Fibroblast of mammary gland (primary cell): ENCODE measurements around the gene SMIM13.
"Not testable (repeated sequence)": the region's sequence is repeated elsewhere in the genome, so short reads cannot be mapped to it uniquely, and the experiment has no call there.

Experiments used
- DNase-seq: peaks from one replicate; pipeline ENCODE4 v3.0.0-alpha.2; 2010; ENCODE audit warnings: low read depth
- H3K4me3 ChIP-seq: 2 replicates; pipeline ENCODE4 v1.5.1; 2011; ENCODE audit warnings: low read depth, mild to moderate bottlenecking, low read length, moderate library complexity; ENCODE audit not compliant: control insufficient read depth
- TF ChIP-seq, protein P1 (sequence below): conservative IDR thresholded peaks from 2 replicates; pipeline ENCODE4 v1.5.1; 2011; ENCODE audit warnings: low read depth, low read length, inconsistent platforms; ENCODE audit not compliant: control insufficient read depth, insufficient read depth

SMIM13 gene

DNA sequence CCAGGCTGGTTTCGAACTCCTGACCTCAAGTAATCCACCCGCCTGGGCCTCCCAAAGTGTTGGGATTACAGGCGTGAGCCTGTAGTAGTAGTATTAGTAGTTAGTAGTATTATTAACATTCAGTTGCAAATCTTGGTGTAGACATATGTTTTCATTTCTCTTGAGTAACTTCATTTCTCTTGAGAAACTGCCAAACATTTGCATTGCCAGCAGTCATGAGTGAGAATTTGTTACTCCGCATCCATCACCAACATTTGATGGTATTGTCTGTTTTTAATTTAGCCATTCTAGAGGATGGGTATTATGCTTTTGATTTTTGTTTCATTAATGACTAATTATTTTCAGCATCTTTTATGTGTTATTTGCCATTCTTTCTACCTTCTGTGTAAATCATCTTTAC lies 19.4 kb downstream of the SMIM13 start:
- peak; percentile 82 for DNase-seq
- TF ChIP-seq, protein P1, sequence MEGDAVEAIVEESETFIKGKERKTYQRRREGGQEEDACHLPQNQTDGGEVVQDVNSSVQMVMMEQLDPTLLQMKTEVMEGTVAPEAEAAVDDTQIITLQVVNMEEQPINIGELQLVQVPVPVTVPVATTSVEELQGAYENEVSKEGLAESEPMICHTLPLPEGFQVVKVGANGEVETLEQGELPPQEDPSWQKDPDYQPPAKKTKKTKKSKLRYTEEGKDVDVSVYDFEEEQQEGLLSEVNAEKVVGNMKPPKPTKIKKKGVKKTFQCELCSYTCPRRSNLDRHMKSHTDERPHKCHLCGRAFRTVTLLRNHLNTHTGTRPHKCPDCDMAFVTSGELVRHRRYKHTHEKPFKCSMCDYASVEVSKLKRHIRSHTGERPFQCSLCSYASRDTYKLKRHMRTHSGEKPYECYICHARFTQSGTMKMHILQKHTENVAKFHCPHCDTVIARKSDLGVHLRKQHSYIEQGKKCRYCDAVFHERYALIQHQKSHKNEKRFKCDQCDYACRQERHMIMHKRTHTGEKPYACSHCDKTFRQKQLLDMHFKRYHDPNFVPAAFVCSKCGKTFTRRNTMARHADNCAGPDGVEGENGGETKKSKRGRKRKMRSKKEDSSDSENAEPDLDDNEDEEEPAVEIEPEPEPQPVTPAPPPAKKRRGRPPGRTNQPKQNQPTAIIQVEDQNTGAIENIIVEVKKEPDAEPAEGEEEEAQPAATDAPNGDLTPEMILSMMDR: no peak
- no peak overlapping the region for H3K4me3 ChIP-seq

DNA sequence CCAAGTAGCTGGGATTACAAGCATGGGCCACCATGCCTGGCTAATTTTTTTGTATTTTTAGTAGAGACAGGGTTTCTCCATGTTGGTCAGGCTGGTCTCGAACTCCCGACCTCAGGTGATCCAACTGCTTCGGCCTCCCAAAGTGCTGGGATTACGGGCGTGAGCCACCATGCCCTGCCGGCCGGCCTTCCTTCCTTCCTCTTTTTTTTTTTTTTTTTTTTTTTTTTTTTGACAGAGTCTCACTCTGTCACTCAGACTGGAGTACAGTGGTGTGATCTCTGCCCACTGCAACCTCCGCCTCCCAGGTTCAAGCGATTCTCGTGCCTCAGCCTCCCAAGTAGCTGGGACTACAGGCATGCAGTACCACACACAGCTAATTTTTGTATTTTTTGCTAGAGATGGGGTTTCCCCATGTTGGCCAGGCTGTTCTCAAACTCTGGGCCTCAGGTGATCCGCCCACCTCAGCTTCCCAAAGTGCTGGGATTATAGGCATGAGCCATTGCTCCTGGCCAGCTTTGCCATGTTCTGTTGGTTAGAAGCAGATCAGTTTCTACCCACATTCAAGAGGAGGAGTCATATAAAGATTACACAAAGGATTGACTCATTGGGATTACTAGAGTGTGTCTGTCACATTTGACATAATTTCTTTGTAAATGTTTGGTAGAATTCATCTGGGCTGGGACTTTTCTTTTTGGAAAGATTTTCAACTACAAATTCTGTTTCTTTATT lies 22.3 kb downstream of the SMIM13 start:
- not testable (repeated sequence) for H3K4me3 ChIP-seq
- peak; percentile 76 for DNase-seq

DNA sequence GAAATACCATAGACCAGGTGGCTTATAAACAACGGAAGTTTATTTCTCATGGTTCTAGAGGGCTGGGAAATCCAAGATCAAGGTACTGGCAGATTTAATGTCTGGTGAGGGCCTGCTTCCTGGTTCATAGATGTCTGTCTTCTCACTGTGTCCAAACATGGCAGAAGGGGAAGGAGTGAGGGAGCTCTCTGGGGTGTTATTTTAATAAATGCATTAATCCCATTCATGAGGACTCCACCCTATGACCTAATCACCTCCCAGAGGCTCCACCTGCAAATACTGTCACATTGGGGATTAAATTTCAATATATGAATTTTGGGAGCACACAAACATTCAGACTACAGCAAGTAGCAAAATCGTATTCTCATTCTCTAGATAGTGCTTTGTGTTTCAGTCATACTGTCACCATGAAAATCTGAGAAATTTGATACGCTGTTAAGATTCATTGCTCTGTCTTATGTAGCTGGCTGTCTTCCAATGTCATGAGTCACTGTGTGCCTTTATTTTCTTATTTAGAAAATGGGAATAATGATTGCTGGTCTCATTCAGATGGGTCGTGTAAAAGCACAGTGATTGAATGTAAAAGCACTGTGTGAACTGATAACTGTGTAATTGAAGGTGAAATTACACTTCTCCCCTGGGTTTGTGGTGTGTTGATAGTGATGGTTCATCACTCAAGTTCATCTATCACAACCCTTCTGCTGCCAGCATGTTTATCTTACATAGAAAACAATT lies 26.8 kb downstream of the SMIM13 start:
- TF ChIP-seq, protein P1: no peak
- peak; percentile 69 for DNase-seq

DNA sequence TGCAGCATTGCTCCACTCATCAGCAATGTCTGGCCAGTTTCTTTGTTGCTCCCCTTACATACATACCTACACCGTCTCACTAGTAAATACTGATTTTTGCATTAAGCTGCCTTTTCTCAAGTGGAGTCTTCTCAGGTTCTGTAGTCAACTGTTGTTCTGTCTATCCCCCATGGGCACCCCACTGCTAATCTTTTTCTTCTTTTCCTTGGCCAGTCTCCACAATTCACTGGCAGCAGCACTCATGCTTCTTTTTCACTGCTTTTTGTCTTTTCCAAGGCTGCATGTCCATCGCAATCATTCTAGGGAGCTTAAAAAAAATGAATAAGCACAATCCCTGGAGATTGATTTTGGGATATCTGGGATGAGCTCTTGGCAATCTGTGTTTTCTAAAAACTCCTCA lies 28.2 kb downstream of the SMIM13 start:
- TF ChIP-seq, protein P1: no peak
- no peak for DNase-seq
- no peak overlapping the region for H3K4me3 ChIP-seq

More for the DNA sequence above, 26.8 kb downstream of the SMIM13 start:
- H3K4me3 ChIP-seq: no peak overlapping the region

DNA sequence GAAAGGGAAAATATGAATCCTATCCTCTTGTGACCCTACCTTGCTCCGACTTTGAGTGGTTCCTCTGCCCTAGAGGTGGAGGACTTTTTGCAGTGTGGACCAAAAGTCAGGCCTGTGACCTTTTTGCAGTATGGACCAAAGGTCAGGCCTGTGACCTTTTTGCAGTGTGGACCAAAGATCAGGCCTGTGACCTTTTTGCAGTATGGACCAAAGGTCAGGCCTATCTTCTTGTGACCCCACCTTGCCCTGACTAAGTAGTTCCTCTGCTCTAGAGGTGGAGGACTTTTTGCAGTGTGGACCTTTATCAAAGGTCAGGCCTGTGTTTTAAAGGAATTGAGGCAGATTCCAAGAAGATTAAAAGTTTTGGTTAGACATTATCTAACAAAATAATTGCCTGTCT lies 28.7 kb downstream of the SMIM13 start:
- no peak overlapping the region for H3K4me3 ChIP-seq
- TF ChIP-seq, protein P1: no peak
- no peak for DNase-seq

DNA sequence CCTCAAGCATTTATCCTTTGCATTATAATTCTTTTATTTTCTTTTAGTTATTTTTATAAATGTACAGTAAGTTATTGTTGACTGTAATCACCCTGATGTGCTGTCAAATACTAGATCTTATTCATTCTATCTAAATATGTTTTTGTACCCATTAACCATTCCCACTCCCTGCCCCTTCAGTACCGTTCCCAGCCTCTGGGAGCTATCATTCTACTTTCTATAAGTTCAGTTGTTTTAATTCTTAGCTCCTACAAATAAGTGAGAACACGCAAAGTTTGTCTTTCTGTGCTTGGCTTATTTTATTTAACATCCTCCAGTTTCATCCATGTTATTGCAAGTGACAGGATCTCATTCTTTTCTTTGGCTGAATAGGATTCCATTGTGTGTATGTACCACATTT lies 30.3 kb downstream of the SMIM13 start:
- H3K4me3 ChIP-seq: no peak overlapping the region
- TF ChIP-seq, protein P1: peak; percentile 14
- DNase-seq: no peak

DNA sequence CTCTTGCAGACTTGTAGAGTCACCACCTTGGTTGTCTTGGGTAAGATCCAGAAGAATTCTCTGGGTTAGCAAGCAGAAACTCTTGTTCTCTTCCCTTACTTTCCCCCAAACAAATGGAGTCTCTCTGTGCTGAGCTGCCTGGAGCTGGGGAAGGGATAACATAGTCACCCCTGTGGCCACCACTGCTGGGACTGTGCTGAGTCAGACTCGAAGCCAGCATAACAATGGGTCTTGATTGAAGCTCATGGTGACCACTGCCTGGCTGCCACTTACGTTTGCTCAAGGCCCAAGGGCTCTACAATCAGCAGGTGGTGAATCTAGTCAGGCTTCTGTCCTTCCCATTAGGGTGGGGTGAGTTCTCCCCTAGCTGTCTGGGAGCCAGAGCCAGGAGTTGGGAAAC lies 33.2 kb downstream of the SMIM13 start:
- no peak overlapping the region for H3K4me3 ChIP-seq
- DNase-seq: no peak
- TF ChIP-seq, protein P1: no peak
